Measurements from ENCODE around the gene LBH. TPM values are rescaled to one million over a fixed set of nuclear protein-coding genes. Genes with fewer than 3 reads are reported as not detected.

The LBH gene
- polyA plus RNA-seq, 3 donors, result 93.1 to 108 (median 99.8) TPM

GRCh38 chr2:30282721-30283120 lies 51.4 kb downstream of the LBH start:
- DNase-seq (ENCODE audit: extremely low read depth in 1 of 11, low read depth in 9 of 11, low spot score in 4 of 11), result no peak

GRCh38 chr2:30283931-30284565 lies 52.7 kb downstream of the LBH start:
- no peak for DNase-seq (ENCODE audit: extremely low read depth in 1 of 11, low read depth in 9 of 11, low spot score in 4 of 11)

GRCh38 chr2:30285758-30286157 lies 54.4 kb downstream of the LBH start:
- no peak for DNase-seq (ENCODE audit: extremely low read depth in 1 of 11, low read depth in 9 of 11, low spot score in 4 of 11)

- DNase-seq (ENCODE audit: extremely low read depth in 1 of 11, low read depth in 9 of 11, low spot score in 4 of 11), result no peak
These were observed 56.0 kb downstream of the LBH start for GRCh38 chr2:30287190-30287840.

GRCh38 chr2:30287857-30288513 lies 56.7 kb downstream of the LBH start:
- DNase-seq (ENCODE audit: extremely low read depth in 1 of 11, low read depth in 9 of 11, low spot score in 4 of 11), result no peak

- no peak for DNase-seq (ENCODE audit: extremely low read depth in 1 of 11, low read depth in 9 of 11, low spot score in 4 of 11)
These were observed 57.2 kb downstream of the LBH start for GRCh38 chr2:30288561-30288960.

- DNase-seq (ENCODE audit: extremely low read depth in 1 of 11, low read depth in 9 of 11, low spot score in 4 of 11), result no peak
These were observed 62.1 kb downstream of the LBH start for GRCh38 chr2:30293303-30293921.

- DNase-seq (ENCODE audit: extremely low read depth in 1 of 11, low read depth in 9 of 11, low spot score in 4 of 11), result no peak
These were observed 62.8 kb downstream of the LBH start for GRCh38 chr2:30294133-30294532.

GRCh38 chr2:30296496-30296895 lies 65.2 kb downstream of the LBH start:
- no peak for DNase-seq (ENCODE audit: extremely low read depth in 1 of 11, low read depth in 9 of 11, low spot score in 4 of 11)

- no peak for DNase-seq (ENCODE audit: extremely low read depth in 1 of 11, low read depth in 9 of 11, low spot score in 4 of 11)
These were observed 67.0 kb downstream of the LBH start for GRCh38 chr2:30298302-30298701.

- DNase-seq (ENCODE audit: extremely low read depth in 1 of 11, low read depth in 9 of 11, low spot score in 4 of 11), result no peak
These were observed 68.8 kb downstream of the LBH start for GRCh38 chr2:30300122-30300455.

- no peak for DNase-seq (ENCODE audit: extremely low read depth in 1 of 11, low read depth in 9 of 11, low spot score in 4 of 11)
These were observed 69.3 kb downstream of the LBH start for GRCh38 chr2:30300456-30301221.

GRCh38 chr2:30301551-30301950 lies 70.2 kb downstream of the LBH start:
- no peak for DNase-seq (ENCODE audit: extremely low read depth in 1 of 11, low read depth in 9 of 11, low spot score in 4 of 11)

GRCh38 chr2:30302566-30302965 lies 71.2 kb downstream of the LBH start:
- DNase-seq (ENCODE audit: extremely low read depth in 1 of 11, low read depth in 9 of 11, low spot score in 4 of 11), result no peak

- no peak for DNase-seq (ENCODE audit: extremely low read depth in 1 of 11, low read depth in 9 of 11, low spot score in 4 of 11)
These were observed 71.8 kb downstream of the LBH start for GRCh38 chr2:30303095-30303494.

- no peak for DNase-seq (ENCODE audit: extremely low read depth in 1 of 11, low read depth in 9 of 11, low spot score in 4 of 11)
These were observed 73.9 kb downstream of the LBH start for GRCh38 chr2:30305235-30305634.

- no peak for DNase-seq (ENCODE audit: extremely low read depth in 1 of 11, low read depth in 9 of 11, low spot score in 4 of 11)
These were observed 75.2 kb downstream of the LBH start for GRCh38 chr2:30306522-30306921.

- DNase-seq (ENCODE audit: extremely low read depth in 1 of 11, low read depth in 9 of 11, low spot score in 4 of 11), result no peak
These were observed 76.9 kb downstream of the LBH start for GRCh38 chr2:30308280-30308679.

Data from renal cortex interstitium (tissue), 11 donors.